OCI-LY7 (cell line): ENCODE measurements around the gene CDC34. TPM values are rescaled to one million over a fixed set of nuclear protein-coding genes. Genes with fewer than 3 reads are reported as not detected.

Source experiments
- BruUV-seq: library from RNA; stranded (reverse); fragments of 400-500 nt; replicated peaks from 2 replicates; lab custom pipeline; 2021; lab: Mats Ljungman, UMichigan
- CTCF ChIA-PET: fragments of 300-600 bp; sonication (Branson Sonifier 250); formaldehyde crosslinking; loops from one replicate; lab custom pipeline; 2022; ENCODE audit warnings: antibody characterized with exemption; ENCODE audit not compliant: unreplicated experiment; lab: Charles Lee
- POLR2A ChIA-PET: fragments of 300-600 bp; sonication (Branson Sonifier 250); formaldehyde crosslinking; loops from one replicate; lab custom pipeline; 2022; ENCODE audit warnings: antibody characterized with exemption; lab: Charles Lee
- DNase-seq: peaks from one replicate; pipeline ENCODE4 v3.0.0-alpha.2; 2015; ENCODE audit warnings: low spot score
- H2AFZ ChIP-seq: fragments of 200-600 bp; sonication (generic), shearing (Covaris generic); 2 replicates; pipeline ENCODE4 v1.6.1; 2014; ENCODE audit warnings: mild to moderate bottlenecking, antibody characterized with exemption, low read length, moderate library complexity
- H3K27ac ChIP-seq: fragments of 200-600 bp; sonication (generic); 2 replicates; pipeline ENCODE4 v1.5.1; 2014; ENCODE audit warnings: mixed run types, low read depth, mild to moderate bottlenecking, moderate library complexity, low read length, inconsistent platforms; ENCODE audit not compliant: poor library complexity, severe bottlenecking
- H3K36me3 ChIP-seq: fragments of 200-600 bp; sonication (generic); 2 replicates; pipeline ENCODE4 v1.6.1; 2014; ENCODE audit warnings: mild to moderate bottlenecking, antibody characterized with exemption, low read length, moderate library complexity, mixed read lengths; ENCODE audit not compliant: insufficient read depth
- H3K4me1 ChIP-seq: fragments of 200-600 bp; sonication (generic); 2 replicates; pipeline ENCODE4 v1.5.1; 2014; ENCODE audit warnings: mild to moderate bottlenecking, low read length; ENCODE audit not compliant: insufficient read depth, poor library complexity, severe bottlenecking
- H3K4me2 ChIP-seq: fragments of 200-600 bp; sonication (generic); 2 replicates; pipeline ENCODE4 v1.6.1; 2014; ENCODE audit warnings: mild to moderate bottlenecking, low read length
- H3K4me3 ChIP-seq: fragments of 200-600 bp; sonication (generic); 2 replicates; pipeline ENCODE4 v1.5.1; 2014; ENCODE audit warnings: mild to moderate bottlenecking, low read depth, low read length; ENCODE audit not compliant: poor library complexity, severe bottlenecking
- H3K79me2 ChIP-seq: fragments of 200-600 bp; sonication (generic); 2 replicates; pipeline ENCODE4 v1.6.1; 2016; ENCODE audit warnings: low read depth, mild to moderate bottlenecking, low read length, moderate library complexity, mixed read lengths; ENCODE audit not compliant: insufficient read depth
- H3K9me2 ChIP-seq: fragments of 200-600 bp; sonication (generic); 2 replicates; pipeline ENCODE4 v1.6.1; 2016; ENCODE audit warnings: mild to moderate bottlenecking, low read length, mixed read lengths; ENCODE audit not compliant: insufficient read depth
- H3K9me3 ChIP-seq: fragments of 200-600 bp; sonication (generic); 2 replicates; pipeline ENCODE4 v1.6.1; 2014; ENCODE audit warnings: mild to moderate bottlenecking, mixed run types, low read length, mixed read lengths
- H4K20me1 ChIP-seq: fragments of 200-600 bp; sonication (generic); 2 replicates; pipeline ENCODE4 v1.6.1; 2014; ENCODE audit warnings: mild to moderate bottlenecking, antibody characterized with exemption, low read length, moderate library complexity, mixed read lengths; ENCODE audit not compliant: insufficient read depth
- EZH2phosphoT487 ChIP-seq: fragments of 200-600 bp; sonication (generic); IDR thresholded peaks from 2 replicates; pipeline ENCODE4 v1.6.1; 2018; ENCODE audit warnings: low read depth, borderline replicate concordance, mild to moderate bottlenecking, mixed run types, antibody characterized with exemption, low read length, moderate library complexity, mixed read lengths
- intact Hi-C: fragments of 100-400 bp; cut with micrococcal nuclease; formaldehyde crosslinking; loops from one replicate; pipeline ENCODE4 v1.10.0; 2022; ENCODE audit not compliant: unreplicated experiment
- total RNA-seq, 2 experiments: library from RNA; depleted of rRNA in 1 of 2; stranded (reverse); fragments of >200 nt in 1 of 2; shearing (Covaris generic) in 1 of 2; gene quantifications; 2 replicates each; pipeline ENCODE4 v1.2.3, GENCODE V29; 2014 to 2022
- TF ChIP-seq, protein P1 (sequence below): fragments of 200-600 bp; sonication (generic); conservative IDR thresholded peaks from 2 replicates; pipeline ENCODE4 v1.5.1; 2014; ENCODE audit warnings: mild to moderate bottlenecking, antibody characterized with exemption, low read length, moderate library complexity, mixed read lengths

Gene CDC34
- total RNA-seq, 2 experiments from 2014 or later = 58.2 to 77.2 TPM

DNA sequence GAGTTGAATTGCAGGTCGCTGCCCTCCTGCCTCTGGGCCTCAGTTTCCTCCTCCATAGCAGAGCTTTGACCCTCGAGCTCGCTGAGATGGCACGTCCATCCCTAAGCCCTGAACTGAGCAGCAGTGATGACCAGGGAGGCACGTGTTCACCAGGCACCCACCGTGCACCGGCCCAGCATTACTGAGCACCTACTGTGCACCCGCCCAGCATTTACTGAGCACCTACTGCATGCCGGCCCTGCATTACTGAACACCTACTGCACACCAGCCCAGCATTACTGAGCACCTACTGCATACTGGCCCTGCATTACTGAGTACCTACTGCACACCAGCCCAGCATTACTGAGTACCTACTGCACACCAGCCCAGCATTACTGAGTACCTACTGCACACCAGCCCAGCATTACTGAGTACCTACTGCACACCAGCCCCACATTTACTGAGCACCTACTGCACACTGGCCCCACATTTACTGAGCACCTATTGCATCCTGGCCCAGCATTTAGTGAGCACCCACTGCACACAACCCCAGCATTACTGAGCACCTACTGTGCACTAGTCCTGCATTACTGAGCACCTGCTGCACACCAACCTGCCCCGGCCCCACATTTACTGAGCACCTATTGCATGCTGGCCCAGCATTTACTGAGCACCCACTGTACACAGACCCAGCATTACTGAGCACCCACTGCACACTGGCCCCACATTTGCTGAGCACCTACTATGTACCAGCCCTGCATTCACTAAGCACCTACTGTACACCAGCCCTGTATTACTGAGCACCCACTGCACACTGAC, 18.0 kb upstream of the CDC34 start:
- no TSS peak for BruUV-seq
- no peak overlapping the region for H3K4me2 ChIP-seq
- CTCF ChIA-PET = no interaction called here
- POLR2A ChIA-PET = no interaction called here
- intact Hi-C loops = no loop called here
- DNase-seq = no peak
- no peaks in the 10 kb centered on the region for H3K9me2 ChIP-seq
- no peak overlapping the region for H3K4me3 ChIP-seq
- no peak overlapping the region for H2AFZ ChIP-seq
- H3K9me3 ChIP-seq = no peaks in the 10 kb centered on the region
- TF ChIP-seq, protein P1, sequence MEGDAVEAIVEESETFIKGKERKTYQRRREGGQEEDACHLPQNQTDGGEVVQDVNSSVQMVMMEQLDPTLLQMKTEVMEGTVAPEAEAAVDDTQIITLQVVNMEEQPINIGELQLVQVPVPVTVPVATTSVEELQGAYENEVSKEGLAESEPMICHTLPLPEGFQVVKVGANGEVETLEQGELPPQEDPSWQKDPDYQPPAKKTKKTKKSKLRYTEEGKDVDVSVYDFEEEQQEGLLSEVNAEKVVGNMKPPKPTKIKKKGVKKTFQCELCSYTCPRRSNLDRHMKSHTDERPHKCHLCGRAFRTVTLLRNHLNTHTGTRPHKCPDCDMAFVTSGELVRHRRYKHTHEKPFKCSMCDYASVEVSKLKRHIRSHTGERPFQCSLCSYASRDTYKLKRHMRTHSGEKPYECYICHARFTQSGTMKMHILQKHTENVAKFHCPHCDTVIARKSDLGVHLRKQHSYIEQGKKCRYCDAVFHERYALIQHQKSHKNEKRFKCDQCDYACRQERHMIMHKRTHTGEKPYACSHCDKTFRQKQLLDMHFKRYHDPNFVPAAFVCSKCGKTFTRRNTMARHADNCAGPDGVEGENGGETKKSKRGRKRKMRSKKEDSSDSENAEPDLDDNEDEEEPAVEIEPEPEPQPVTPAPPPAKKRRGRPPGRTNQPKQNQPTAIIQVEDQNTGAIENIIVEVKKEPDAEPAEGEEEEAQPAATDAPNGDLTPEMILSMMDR = no peak
- no peak for TF ChIP-seq EZH2phosphoT487
- no peaks in the 10 kb centered on the region for H4K20me1 ChIP-seq
- H3K79me2 ChIP-seq = no peaks in the 10 kb centered on the region
- peaks cover 12% of the 10 kb centered on the region for H3K36me3 ChIP-seq
- no peak overlapping the region for H3K27ac ChIP-seq
- peaks cover 22% of the 10 kb centered on the region for H3K4me1 ChIP-seq

DNA sequence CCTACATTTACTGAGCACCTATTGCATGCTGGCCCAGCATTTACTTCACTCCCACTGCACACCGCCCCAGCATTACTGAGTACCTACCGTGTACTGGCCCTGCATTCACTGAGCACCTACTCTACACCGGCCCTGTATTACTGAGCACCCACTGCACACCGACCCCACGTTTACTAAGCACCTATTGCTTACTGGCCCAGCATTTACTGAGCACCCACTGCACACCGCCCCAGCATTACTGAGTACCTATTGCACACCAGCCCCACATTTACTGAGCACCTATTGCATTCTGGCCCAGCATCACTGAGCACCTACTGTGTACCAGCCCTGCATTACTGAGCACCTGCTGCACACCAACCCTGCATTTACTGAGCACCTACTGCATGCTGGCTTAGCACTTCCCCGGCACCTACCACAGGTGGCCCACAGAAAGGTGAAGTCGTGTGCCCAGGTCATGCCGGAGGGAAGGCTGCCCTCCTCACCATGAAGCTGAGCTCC, 17.3 kb upstream of the CDC34 start:
- Histone ChIP-seq H3K9me3 (no peaks in the 10 kb centered on the region), H3K79me2 (no peaks in the 10 kb centered on the region)
- CTCF ChIA-PET = no interaction called here

More for the DNA sequence above, 17.3 kb upstream of the CDC34 start:
- Histone ChIP-seq H3K9me2 (no peaks in the 10 kb centered on the region), H3K4me2 (no peak overlapping the region), H4K20me1 (no peaks in the 10 kb centered on the region), H3K4me1 (peaks cover 17% of the 10 kb centered on the region), H3K27ac (no peak overlapping the region), H3K36me3 (peaks cover 12% of the 10 kb centered on the region), H3K4me3 (no peak overlapping the region), H2AFZ (no peak overlapping the region)
- TF ChIP-seq, protein P1 = no peak
- no peak for TF ChIP-seq EZH2phosphoT487
- DNase-seq = no peak
- POLR2A ChIA-PET = no interaction called here
- BruUV-seq = no TSS peak
- intact Hi-C loops = no loop called here
